HG03025 (cell line): ENCODE data around the gene B4GALT7.

Source experiments
- ATAC-seq: cut with Tn5 transposase; IDR thresholded peaks from one replicate; pipeline ENCODE4 v1.9.1; 2021; ENCODE audit warnings: mild to moderate bottlenecking, moderate library complexity; ENCODE audit not compliant: unreplicated experiment, low FRiP score

B4GALT7 gene

DNA sequence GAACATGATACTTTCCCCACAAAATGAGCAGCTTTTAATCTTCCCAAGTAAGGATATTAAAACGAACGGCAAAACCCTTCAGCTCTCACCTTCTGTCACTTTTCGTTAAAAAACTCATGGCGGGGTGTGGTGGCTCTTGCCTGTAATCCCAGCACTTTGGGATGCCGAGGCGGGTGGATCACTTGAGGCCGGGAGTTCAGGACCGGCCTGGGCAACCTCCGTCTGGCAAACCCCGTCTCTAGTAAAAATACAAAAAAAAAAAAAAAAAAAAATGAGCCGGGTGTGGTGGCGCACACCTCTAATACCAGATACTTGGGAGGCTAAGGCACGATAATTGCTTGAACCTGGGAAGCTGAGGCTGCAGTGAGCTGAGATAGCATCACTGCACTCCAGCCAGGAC lies 7.0 kb upstream of the B4GALT7 start:
- ATAC-seq: no peak

DNA sequence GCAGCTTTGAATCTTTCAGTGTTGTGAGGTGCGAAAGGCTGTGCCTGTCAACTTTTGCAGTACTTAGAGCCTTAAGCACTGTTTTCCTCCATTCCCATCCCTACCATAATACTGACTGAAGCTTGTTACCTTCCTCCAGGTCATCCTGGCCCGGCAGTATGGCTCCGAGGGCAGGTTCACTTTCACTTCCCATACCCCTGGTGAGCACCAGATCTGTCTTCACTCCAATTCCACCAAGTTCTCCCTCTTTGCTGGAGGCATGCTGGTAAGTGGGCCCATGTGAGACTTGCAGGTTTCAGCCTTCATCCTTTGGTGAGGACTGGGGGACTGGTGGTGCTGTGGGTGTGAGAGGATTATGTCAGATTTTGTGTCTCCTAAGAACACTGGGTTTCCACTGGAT lies 6.4 kb upstream of the B4GALT7 start:
- ATAC-seq: no peak

GRCh38 chr5:177594071-177594470 lies 5.9 kb upstream of the B4GALT7 start:
- ATAC-seq: no peak

DNA sequence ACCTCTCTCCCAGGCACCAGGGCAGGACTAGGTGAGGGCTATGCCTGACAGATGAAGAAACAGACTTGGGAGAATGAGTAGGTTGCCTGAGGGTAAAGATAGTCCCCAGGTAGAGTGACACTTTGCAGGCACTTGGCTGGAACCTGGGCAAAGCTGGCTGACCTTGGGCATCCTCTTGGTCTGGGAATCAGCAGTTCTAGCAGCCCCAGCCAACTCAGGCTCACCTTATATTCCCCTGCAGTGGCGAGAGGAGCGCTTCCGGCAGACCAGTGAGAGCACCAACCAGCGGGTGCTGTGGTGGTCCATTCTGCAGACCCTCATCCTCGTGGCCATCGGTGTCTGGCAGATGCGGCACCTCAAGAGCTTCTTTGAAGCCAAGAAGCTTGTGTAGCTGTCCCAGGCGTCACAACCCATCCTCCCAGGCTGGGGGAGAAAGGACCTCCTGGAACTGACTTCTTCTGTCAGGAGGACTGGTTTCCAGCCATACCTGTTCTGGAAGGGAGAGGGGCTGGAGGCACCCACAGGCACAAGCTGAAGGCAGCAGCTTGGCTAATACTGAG lies 4.8 kb upstream of the B4GALT7 start:
- ATAC-seq: no peak

- no peak for ATAC-seq
Measured at GRCh38 chr5:177595991-177596774, 3.7 kb upstream of the B4GALT7 start.

GRCh38 chr5:177596775-177597238 lies 3.1 kb upstream of the B4GALT7 start:
- ATAC-seq: no peak

GRCh38 chr5:177598477-177598876 lies 1.5 kb upstream of the B4GALT7 start:
- no peak for ATAC-seq

GRCh38 chr5:177600508-177601018 lies 631 bp downstream of the B4GALT7 start:
- no peak for ATAC-seq

DNA sequence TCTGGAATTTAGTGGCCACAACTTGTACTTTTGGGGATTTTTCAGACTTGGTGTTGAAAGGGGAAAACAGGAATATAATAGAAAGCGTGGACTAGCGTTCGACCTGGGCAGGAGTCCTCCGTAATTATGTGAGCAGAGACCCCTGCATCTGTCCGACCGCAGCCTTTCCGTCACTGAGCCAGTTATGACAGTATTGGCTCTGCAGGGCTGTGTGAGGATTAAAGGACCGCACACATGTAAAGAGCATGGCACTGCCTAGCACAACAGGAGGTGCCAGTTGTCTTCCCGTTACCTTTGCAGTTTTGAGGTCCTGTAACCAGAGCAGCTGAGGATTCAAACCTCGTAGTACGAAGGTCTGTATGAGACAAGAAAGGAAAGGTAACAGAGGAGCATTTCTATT lies 1.2 kb downstream of the B4GALT7 start:
- ATAC-seq: no peak

- ATAC-seq: no peak
Measured at GRCh38 chr5:177601577-177602457, 1.9 kb downstream of the B4GALT7 start.

DNA sequence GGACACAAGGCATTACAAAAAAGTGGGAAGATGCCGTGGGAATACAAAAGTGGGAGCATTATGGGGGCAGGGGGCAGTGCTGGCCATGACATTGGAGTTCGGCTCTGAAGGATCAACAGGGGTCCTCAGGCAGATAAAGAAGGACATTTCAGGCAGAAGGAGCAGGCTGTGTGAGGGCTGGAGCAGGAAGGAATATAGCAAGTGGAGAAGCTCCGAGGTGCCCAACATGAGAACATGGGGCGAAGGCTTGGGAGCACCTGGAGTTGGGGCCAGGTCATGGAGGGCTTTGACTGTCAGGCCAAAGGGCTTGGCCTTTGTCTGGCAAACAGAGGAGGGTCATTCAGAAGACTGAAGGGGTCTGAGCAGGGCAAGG lies 2.5 kb downstream of the B4GALT7 start:
- ATAC-seq: no peak

DNA sequence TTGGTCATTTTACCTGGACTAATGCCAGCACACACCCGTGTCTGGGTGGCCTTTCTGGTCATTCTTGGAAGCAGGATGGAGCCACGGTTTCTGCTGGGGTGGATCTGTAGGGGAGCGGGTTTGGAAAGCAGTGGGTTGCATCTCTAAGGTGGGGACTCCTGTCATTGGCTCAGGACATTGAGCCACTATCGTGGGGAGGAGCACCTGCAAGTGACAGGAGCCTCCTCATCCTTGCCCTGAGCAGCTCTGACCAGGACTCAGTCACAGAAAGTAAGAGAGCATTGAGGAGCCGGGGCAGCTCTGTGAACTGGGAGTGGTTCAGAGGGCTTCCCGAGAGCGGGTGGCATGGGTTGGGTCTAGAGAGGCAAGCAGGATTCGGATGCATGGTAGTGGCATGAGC lies 3.7 kb downstream of the B4GALT7 start:
- no peak for ATAC-seq

DNA sequence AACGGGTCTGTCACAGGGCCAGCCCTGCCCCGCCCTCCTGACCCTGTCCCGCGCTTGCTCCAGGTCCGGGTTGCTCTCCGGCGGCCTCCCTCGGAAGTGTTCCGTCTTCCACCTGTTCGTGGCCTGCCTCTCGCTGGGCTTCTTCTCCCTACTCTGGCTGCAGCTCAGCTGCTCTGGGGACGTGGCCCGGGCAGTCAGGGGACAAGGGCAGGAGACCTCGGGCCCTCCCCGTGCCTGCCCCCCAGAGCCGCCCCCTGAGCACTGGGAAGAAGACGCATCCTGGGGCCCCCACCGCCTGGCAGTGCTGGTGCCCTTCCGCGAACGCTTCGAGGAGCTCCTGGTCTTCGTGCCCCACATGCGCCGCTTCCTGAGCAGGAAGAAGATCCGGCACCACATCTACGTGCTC lies 4.2 kb downstream of the B4GALT7 start:
- ATAC-seq: no peak

DNA sequence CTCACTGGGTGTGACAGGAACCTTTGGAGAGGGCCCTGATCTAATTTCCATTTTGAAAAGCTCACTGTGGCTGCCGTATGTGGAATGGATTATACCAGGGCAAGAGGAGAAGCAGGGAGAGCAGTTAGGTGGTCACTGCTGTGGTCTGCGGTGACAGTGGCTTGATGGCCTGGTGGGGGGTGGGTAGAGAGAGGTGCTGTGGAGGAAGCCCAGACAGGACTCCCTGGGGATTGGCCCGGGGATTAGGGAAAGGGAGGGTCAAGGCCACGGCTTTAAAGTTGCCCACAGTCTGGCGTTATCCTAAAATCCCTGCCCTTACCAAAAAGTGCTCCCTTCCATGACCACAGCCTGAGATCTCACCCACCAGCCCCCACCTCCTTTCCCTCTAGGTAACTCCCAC lies 4.7 kb downstream of the B4GALT7 start:
- no peak for ATAC-seq

DNA sequence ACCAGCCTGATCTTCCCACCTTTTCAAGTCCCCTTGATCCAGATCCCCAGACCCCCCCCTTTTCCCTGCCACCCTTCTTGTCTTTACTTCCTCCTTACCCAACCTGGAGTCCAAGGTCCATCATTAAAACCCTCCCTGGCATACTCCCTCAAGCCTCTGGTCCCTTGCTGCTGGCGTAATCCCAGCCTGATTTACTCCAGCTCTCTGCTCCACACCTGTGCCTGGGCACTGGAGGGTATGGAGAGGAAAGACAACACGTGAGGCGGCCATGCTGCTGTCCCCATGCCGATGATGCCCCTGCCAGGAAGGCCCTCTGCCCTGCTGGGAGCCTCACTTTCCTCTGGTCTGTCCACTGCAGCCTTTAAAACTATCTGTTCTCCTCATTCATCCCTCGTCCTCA lies 5.1 kb downstream of the B4GALT7 start:
- ATAC-seq: no peak

GRCh38 chr5:177605667-177606066 lies 5.7 kb downstream of the B4GALT7 start:
- no peak for ATAC-seq

DNA sequence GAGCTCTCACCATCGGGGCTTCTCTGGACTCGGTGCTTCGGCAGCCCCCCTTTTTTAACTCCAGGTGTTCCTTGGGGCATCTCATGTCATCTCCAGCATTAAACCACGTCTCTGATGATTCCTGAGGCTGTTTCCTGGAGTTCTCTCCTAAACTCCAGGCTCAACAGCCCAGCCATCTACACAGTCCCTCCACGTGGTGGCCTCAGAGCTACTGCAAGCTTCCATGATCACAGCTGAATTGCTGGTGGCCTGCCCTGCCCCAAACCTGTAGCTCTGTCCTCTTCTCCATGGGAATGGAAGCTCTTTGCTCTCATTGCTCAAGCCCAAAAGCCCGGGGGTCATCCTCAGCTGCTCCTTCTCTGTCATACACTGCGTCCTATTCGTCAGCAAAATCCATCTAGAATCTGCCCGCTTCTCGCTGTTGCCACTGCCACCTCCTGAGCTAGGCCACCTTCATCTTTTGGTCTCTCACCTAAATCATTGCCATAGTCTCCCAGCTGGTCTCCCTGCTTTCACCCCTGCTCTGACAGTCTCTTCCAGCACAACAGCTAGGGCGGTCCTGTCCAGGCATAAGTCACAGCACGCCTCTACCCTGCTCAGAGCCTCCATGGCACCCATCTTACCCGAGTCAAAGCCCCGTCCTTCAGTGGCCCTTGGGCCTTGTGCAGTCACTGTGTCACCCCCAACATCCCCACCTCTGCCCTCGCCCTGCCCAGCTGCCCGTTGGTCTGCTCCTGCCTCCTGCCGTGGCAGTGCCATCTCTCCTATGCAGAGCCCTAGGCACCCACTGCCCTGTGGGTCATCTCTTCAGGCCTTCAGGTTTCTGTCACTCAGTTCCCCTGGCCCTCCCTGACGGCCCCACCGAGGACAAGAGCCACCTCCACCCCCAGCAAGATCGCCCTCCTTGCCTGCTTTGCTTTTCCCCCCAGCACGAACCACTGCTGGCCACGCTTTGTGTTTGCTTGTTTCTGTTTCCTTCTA lies 6.4 kb downstream of the B4GALT7 start:
- ATAC-seq: no peak

GRCh38 chr5:177607115-177607451 lies 7.2 kb downstream of the B4GALT7 start:
- ATAC-seq: no peak

GRCh38 chr5:177607452-177608192 lies 7.7 kb downstream of the B4GALT7 start:
- ATAC-seq: no peak
